Activated CD4-positive, alpha-beta T cell treated with anti-CD3 and anti-CD28 coated beads, Interleukin-2, amount 50 U/mL, for 16 hours (primary cell): ENCODE results near the gene LSAMP.
A peak's percentile ranks its signal among the peaks of the same experiment; 100 is the strongest.
"Not testable (repeated sequence)": the region's sequence is repeated elsewhere in the genome, so short reads cannot be mapped to it uniquely, and the experiment has no call there.

ENCODE experiments used
- DNase-seq: peaks from one replicate; pipeline ENCODE4 v3.0.0-alpha.2; 2020

Gene LSAMP

GRCh38 chr3:115784739-115785536 is 660.3 kb downstream of the LSAMP start:
- no peak for DNase-seq

GRCh38 chr3:115783938-115784738 is 661.1 kb downstream of the LSAMP start:
- DNase-seq: peak; percentile 88

- DNase-seq: not testable (repeated sequence)
Observed at GRCh38 chr3:115783426-115783825, 661.9 kb downstream of the LSAMP start.

GRCh38 chr3:115779011-115779410 is 666.3 kb downstream of the LSAMP start:
- no peak for DNase-seq

- no peak for DNase-seq
Observed at GRCh38 chr3:115772951-115773350, 672.3 kb downstream of the LSAMP start.

GRCh38 chr3:115768661-115769060 is 676.6 kb downstream of the LSAMP start:
- DNase-seq: no peak

- DNase-seq: no peak
Observed at GRCh38 chr3:115766587-115767482, 678.5 kb downstream of the LSAMP start.

- DNase-seq: no peak
Observed at GRCh38 chr3:115761927-115762305, 683.4 kb downstream of the LSAMP start.

- DNase-seq: no peak
Observed at GRCh38 chr3:115760716-115761115, 684.6 kb downstream of the LSAMP start.

GRCh38 chr3:115758076-115758763 is 687.1 kb downstream of the LSAMP start:
- no peak for DNase-seq

- not testable (repeated sequence) for DNase-seq
Observed at GRCh38 chr3:115752978-115753377, 692.3 kb downstream of the LSAMP start.
